A549 (cell line): ENCODE measurements around the gene DENND6A. TPM values are rescaled to one million over a fixed set of nuclear protein-coding genes. Genes with fewer than 3 reads are reported as not detected.
A peak's percentile ranks its signal among the peaks of the same experiment; 100 is the strongest.

Source experiments
- ATAC-seq, 2 experiments: fragments of 200-7000 bp in 1 of 2; fragments of >200 bp in 1 of 2; cut with Nextera tagmentation in 1 of 2; cut with Tn5 transposase in 1 of 2; 3 replicates each; pipeline versions ENCODE4 v1.8.0 to v1.9.1; 2018 to 2020; ENCODE audit warnings: mild to moderate bottlenecking in 1 of 2, moderate library complexity in 1 of 2
- CTCF ChIA-PET: fragments of 300-600 bp; sonication (Branson Sonifier 250); formaldehyde crosslinking; extraction: SDS; loops from one replicate; lab custom pipeline; 2021; ENCODE audit warnings: antibody characterized with exemption, inconsistent platforms; lab: Yijun Ruan, JAX
- POLR2A ChIA-PET: fragments of 350-600 bp; formaldehyde crosslinking; extraction: SDS; loops from one replicate; lab custom pipeline; 2021; ENCODE audit warnings: antibody characterized with exemption, inconsistent platforms; lab: Yijun Ruan, JAX
- DNase-seq, 2 experiments: peaks; one replicate each; pipeline versions ENCODE4 v3.0.0 to v3.0.0-alpha.2; 2011 to 2016; ENCODE audit warnings: low read depth in 1 of 2, low spot score in 1 of 2
- FAIRE-seq: peaks from 2 replicates; lab custom pipeline; 2011; peaks lifted over from hg19 to GRCh38; lab: Jason Lieb, UNC
- H3K27ac ChIP-seq, 2 experiments: fragments of >200 bp; sonication (Bioruptor Twin); formaldehyde crosslinking; 3 replicates each; pipeline ENCODE4 v1.5.1; 2016 to 2017
- H3K4me1 ChIP-seq: fragments of >200 bp; sonication (Bioruptor Twin); formaldehyde crosslinking; 3 replicates; pipeline ENCODE4 v1.6.1; 2016
- H3K4me2 ChIP-seq: fragments of >200 bp; sonication (Bioruptor Twin); formaldehyde crosslinking; 3 replicates; pipeline ENCODE4 v1.6.1; 2016
- H3K4me3 ChIP-seq: fragments of >200 bp; sonication (Bioruptor Twin); formaldehyde crosslinking; 3 replicates; pipeline ENCODE4 v1.5.1; 2016
- H3K9me3 ChIP-seq: fragments of >200 bp; sonication (Bioruptor Twin); formaldehyde crosslinking; 3 replicates; pipeline ENCODE4 v1.6.1; 2016
- BHLHE40 ChIP-seq: IDR thresholded peaks from 2 replicates; pipeline ENCODE4 v1.6.1; 2012; ENCODE audit warnings: low read depth, low read length, inconsistent platforms
- CBX8 ChIP-seq: fragments of 200-600 bp; sonication (generic); IDR thresholded peaks from 2 replicates; pipeline ENCODE4 v1.6.1; 2016
- EHF ChIP-seq: fragments of 250-450 bp; sonication (Bioruptor Pico); IDR thresholded peaks from 2 replicates; pipeline ENCODE4 v1.5.0; 2020; ENCODE audit warnings: mild to moderate bottlenecking
- EP300 ChIP-seq, 2 experiments: fragments of >200 bp; sonication (Bioruptor Twin); formaldehyde crosslinking; IDR thresholded peaks; 2 replicates in 1 of 2; 3 replicates in 1 of 2; pipeline ENCODE4 v1.6.1; 2016 to 2017
- FOSL2 ChIP-seq, 2 experiments: fragments of 450-650 bp in 1 of 2; fragments of >200 bp in 1 of 2; sonication (Bioruptor Twin) in 1 of 2; formaldehyde crosslinking; IDR thresholded peaks; 2 replicates each; pipeline versions ENCODE4 v1.5.0 to v1.6.1; 2016 to 2020; ENCODE audit warnings: mild to moderate bottlenecking in 1 of 2, moderate library complexity in 1 of 2
- FOXS1 ChIP-seq: fragments of 250-450 bp; sonication (Bioruptor Pico); IDR thresholded peaks from 2 replicates; pipeline ENCODE4 v1.5.0; 2020; ENCODE audit warnings: mild to moderate bottlenecking, moderate library complexity
- GATA3 ChIP-seq: IDR thresholded peaks from 2 replicates; pipeline ENCODE4 v1.6.1; 2012; ENCODE audit warnings: borderline replicate concordance
- HDAC2 ChIP-seq: fragments of 200-600 bp; sonication (generic); IDR thresholded peaks from 2 replicates; pipeline ENCODE4 v1.6.1; 2016
- HEYL ChIP-seq: fragments of 250-450 bp; sonication (Bioruptor Pico); IDR thresholded peaks from 2 replicates; pipeline ENCODE4 v1.8.0; 2021; ENCODE audit warnings: mild to moderate bottlenecking, moderate library complexity
- KDM1A ChIP-seq: fragments of 200-600 bp; sonication (generic); IDR thresholded peaks from 2 replicates; pipeline ENCODE4 v1.6.1; 2016; ENCODE audit warnings: low read depth, mild to moderate bottlenecking
- MAFK ChIP-seq: fragments of 450-650 bp; IDR thresholded peaks from 2 replicates; pipeline ENCODE4 v1.6.1; 2014; ENCODE audit not compliant: partially characterized antibody
- MAZ ChIP-seq: fragments of 150-350 bp; IDR thresholded peaks from 2 replicates; pipeline ENCODE4 v1.6.1; 2014; ENCODE audit warnings: antibody characterized with exemption, low read depth, low read length, borderline replicate concordance
- NPAS2 ChIP-seq: fragments of 250-450 bp; sonication (Bioruptor Pico); IDR thresholded peaks from 2 replicates; pipeline ENCODE4 v1.8.0; 2022; ENCODE audit warnings: mild to moderate bottlenecking, moderate library complexity, borderline replicate concordance
- NR3C1 ChIP-seq: fragments of >200 bp; sonication (Bioruptor Twin); formaldehyde crosslinking; IDR thresholded peaks from 3 replicates; pipeline ENCODE4 v1.6.1; 2017
- POLR2AphosphoS2 ChIP-seq: conservative IDR thresholded peaks from 2 replicates; pipeline ENCODE4 v1.6.1; 2012; ENCODE audit warnings: low read length, improper control_type of control experiment, inconsistent platforms
- RARB ChIP-seq: fragments of 250-450 bp; sonication (Bioruptor Pico); IDR thresholded peaks from 2 replicates; pipeline ENCODE4 v1.8.0; 2021; ENCODE audit warnings: mild to moderate bottlenecking, moderate library complexity
- RNF2 ChIP-seq: fragments of 200-600 bp; sonication (generic); IDR thresholded peaks from 2 replicates; pipeline ENCODE4 v1.6.1; 2016; ENCODE audit warnings: low read depth, mild to moderate bottlenecking, antibody characterized with exemption, moderate library complexity, borderline replicate concordance
- TFCP2L1 ChIP-seq: fragments of 250-450 bp; sonication (Bioruptor Pico); IDR thresholded peaks from 2 replicates; pipeline ENCODE4 v1.5.0; 2021; ENCODE audit warnings: mild to moderate bottlenecking
- USF2 ChIP-seq: fragments of 450-650 bp; IDR thresholded peaks from 2 replicates; pipeline ENCODE4 v1.6.1; 2014; ENCODE audit warnings: antibody characterized with exemption
- ZNF302 ChIP-seq: fragments of 250-450 bp; sonication (Bioruptor Pico); IDR thresholded peaks from 2 replicates; pipeline ENCODE4 v1.9.0; 2021; ENCODE audit warnings: inconsistent platforms, mild to moderate bottlenecking, moderate library complexity
- ZSCAN20 ChIP-seq: fragments of 250-450 bp; sonication (Bioruptor Pico); IDR thresholded peaks from 2 replicates; pipeline ENCODE4 v1.8.0; 2022; ENCODE audit warnings: mild to moderate bottlenecking, moderate library complexity
- WGBS: methylation state at CpG from one replicate; pipeline ENCODE4 v1.1.6; 2017; ENCODE audit errors: missing lambda C conversion rate; 5-methylcytosine and 5-hydroxymethylcytosine counted together
- polyA plus RNA-seq, 4 experiments: library from polyadenylated mRNA; depleted of rRNA in 3 of 4; stranded (reverse); fragments of >200 nt; fragmentation: RNase III in 1 of 4; extraction: RNeasy Plus Mini Kit Qiagen cat#74134 plus additional on column Dnase treatment in 1 of 4; gene quantifications; 2 replicates in 3 of 4; 3 replicates in 1 of 4; pipeline ENCODE4 v1.2.3, GENCODE V29; 2011 to 2017

Gene DENND6A
- polyA plus RNA-seq, 2 of the 4 experiments (the other 2 are of a cell fraction) = 5.4 to 18.1 TPM

- ATAC-seq (no peak), FAIRE-seq (no peak), DNase-seq (no peak)
- H3K27ac ChIP-seq = no peak overlapping the region
- no peak overlapping the region for H3K4me2 ChIP-seq
- CTCF ChIA-PET = no interaction called here
- TF ChIP-seq KDM1A (no peak), MAZ (no peak), RNF2 (no peak), USF2 (no peak), CBX8 (no peak), FOXS1 (CRISPR knock-in tag) (no peak), POLR2AphosphoS2 (no peak), BHLHE40 (no peak), NR3C1 (no peak), RARB (CRISPR knock-in tag) (no peak)
- no peaks in the 10 kb centered on the region for H3K4me1 ChIP-seq
- H3K9me3 ChIP-seq = no peaks in the 10 kb centered on the region
- POLR2A ChIA-PET = interaction anchor here (0.7 kb wide), 1 partner anchor 153 kb away, joined by 7 read pairs; no protein-coding TSS in a partner anchor
- 92% methylated on average over 1 of the region's 4 CpGs for WGBS
- no peak overlapping the region for H3K4me3 ChIP-seq
Observed at GRCh38 chr3:57673156-57673555, 19.7 kb downstream of the DENND6A start.

- DNase-seq (no peak), FAIRE-seq (no peak), ATAC-seq (no peak)
- ChIA-PET POLR2A (no interaction called here), CTCF (no interaction called here)
- TF ChIP-seq FOSL2 (IDR thresholded peaks at IDR 0.05) = no peak
- no peak for TF ChIP-seq FOSL2 (CRISPR knock-in tag; IDR thresholded peaks at IDR 0.05)
- TF ChIP-seq HEYL (CRISPR knock-in tag) = no peak
- TF ChIP-seq EHF (CRISPR knock-in tag) = no peak
- no peak for TF ChIP-seq ZNF302 (CRISPR knock-in tag)
- TF ChIP-seq TFCP2L1 = no peak
- no peak for TF ChIP-seq NPAS2 (CRISPR knock-in tag)
- TF ChIP-seq CBX8 = no peak
- no peak for TF ChIP-seq USF2
- TF ChIP-seq HDAC2 = no peak
- no peak for TF ChIP-seq RARB (CRISPR knock-in tag)
- no peak for TF ChIP-seq ZSCAN20 (CRISPR knock-in tag)
- no peak for TF ChIP-seq EP300 (IDR thresholded peaks at IDR 0.05)
- no peak for TF ChIP-seq GATA3
- TF ChIP-seq MAFK = no peak
- Histone ChIP-seq H3K9me3 (no peaks in the 10 kb centered on the region), H3K4me1 (no peaks in the 10 kb centered on the region), H3K4me2 (no peak overlapping the region), H3K27ac (no peak overlapping the region), H3K4me3 (no peak overlapping the region)
Observed at GRCh38 chr3:57670543-57670942, 22.3 kb downstream of the DENND6A start.

GRCh38 chr3:57661404-57661803 lies 31.5 kb downstream of the DENND6A start:
- Histone ChIP-seq H3K4me2 (peak overlapping the region; percentile 29; the same call in 1 of the 3 replicates), H3K4me3 (no peak overlapping the region), H3K9me3 (no peaks in the 10 kb centered on the region), H3K27ac (peak overlapping the region in 1 of 2 experiments; percentile 26; a peak in 1 of 6 replicates), H3K4me1 (peaks cover 15% of the 10 kb centered on the region)
- DNase-seq (no peak), ATAC-seq (no peak), FAIRE-seq (no peak)
- ChIA-PET CTCF (interaction anchor here (1.1 kb wide), 1 partner anchor 30 kb away, joined by 3 read pairs; no protein-coding TSS in a partner anchor), POLR2A (interaction anchor here (0.6 kb wide), 1 partner anchor 592 kb away, joined by 3 read pairs; no protein-coding TSS in a partner anchor)
- TF ChIP-seq EP300 (IDR thresholded peaks at IDR 0.05) (no peak), MAFK (peak; percentile 81)
